Measurements from ENCODE around the gene MYOD1.

DNA sequence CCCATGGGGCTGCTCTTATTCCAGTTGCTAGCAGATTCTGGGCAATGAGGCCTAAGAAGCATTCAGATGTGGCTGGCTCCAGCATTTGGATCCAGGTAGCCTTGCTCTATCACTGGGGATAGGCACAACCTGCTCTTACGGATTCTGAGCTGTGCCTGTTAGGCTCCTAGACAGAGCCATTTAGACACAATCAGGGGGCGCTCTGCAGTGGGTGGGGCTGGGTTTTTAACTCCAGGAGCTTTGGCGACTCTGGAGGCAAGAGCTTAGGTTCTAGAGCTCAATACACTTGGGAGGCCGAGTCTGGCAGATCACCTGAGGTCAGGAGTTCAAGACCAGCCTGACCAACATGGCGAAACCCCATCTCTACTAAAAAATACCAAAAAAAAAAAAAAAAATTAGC, 47.2 kb downstream of the MYOD1 start:
- TF ChIP-seq GATA2 (IDR thresholded peaks at IDR 0.05; ENCODE audit: low read depth, low read length), result no peak
- no peak for TF ChIP-seq GATA3 (IDR thresholded peaks at IDR 0.05; ENCODE audit: low read depth, low read length)
